SU-DHL-6 (cell line): ENCODE results near the gene MPO.

ENCODE experiments used
- H2AFZ ChIP-seq: fragments of 200-600 bp; sonication (generic); 2 replicates; pipeline ENCODE4 v1.6.1; 2014; ENCODE audit warnings: low read depth, mild to moderate bottlenecking, moderate library complexity, mixed read lengths, antibody characterized with exemption, low read length; ENCODE audit not compliant: severe bottlenecking
- H3F3A ChIP-seq: fragments of 200-600 bp; shearing (Covaris generic); 2 replicates; pipeline ENCODE4 v1.6.0; 2016; ENCODE audit warnings: antibody characterized with exemption, mild to moderate bottlenecking; ENCODE audit not compliant: insufficient read depth
- H3K27ac ChIP-seq: fragments of 200-600 bp; sonication (generic); 2 replicates; pipeline ENCODE4 v1.5.1; 2016; ENCODE audit warnings: low read depth, mild to moderate bottlenecking, low read length, moderate library complexity, mixed read lengths
- H3K27me3 ChIP-seq: fragments of 200-600 bp; sonication (generic), shearing (Covaris generic); 2 replicates; pipeline ENCODE4 v1.6.0; 2014; ENCODE audit warnings: mild to moderate bottlenecking, low read length
- H3K36me3 ChIP-seq: fragments of 200-600 bp; sonication (generic); 2 replicates; pipeline ENCODE4 v1.6.1; 2014; ENCODE audit warnings: mild to moderate bottlenecking, low read length, mixed read lengths
- H3K4me2 ChIP-seq: fragments of 300-600, 200-600 bp; shearing (Covaris generic), sonication (generic); 2 replicates; pipeline ENCODE4 v1.6.0; 2014; ENCODE audit warnings: low read length, low read depth, mild to moderate bottlenecking; ENCODE audit not compliant: poor library complexity, severe bottlenecking
- H3K4me3 ChIP-seq: fragments of 200-600 bp; sonication (generic); 2 replicates; pipeline ENCODE4 v1.5.1; 2014; ENCODE audit warnings: antibody characterized with exemption, low read length, mild to moderate bottlenecking, mixed read lengths; ENCODE audit not compliant: insufficient read depth, poor library complexity, severe bottlenecking
- H3K79me2 ChIP-seq: fragments of 200-600 bp; sonication (generic); 2 replicates; pipeline ENCODE4 v1.6.1; 2014; ENCODE audit warnings: mild to moderate bottlenecking, low read length, moderate library complexity; ENCODE audit not compliant: insufficient read depth
- H3K9ac ChIP-seq: fragments of 200-600 bp; sonication (generic); 2 replicates; pipeline ENCODE4 v1.7.0; 2014; ENCODE audit warnings: mild to moderate bottlenecking, low read length
- H3K9me2 ChIP-seq: fragments of 200-600 bp; sonication (generic); replicated peaks from 2 replicates; pipeline ENCODE4 v1.6.1; 2014; ENCODE audit warnings: low read length; ENCODE audit not compliant: insufficient read depth
- H3K9me3 ChIP-seq: fragments of 200-600 bp; sonication (generic); 2 replicates; pipeline ENCODE4 v1.6.1; 2014; ENCODE audit warnings: low read length, mixed read lengths; ENCODE audit not compliant: insufficient read depth
- H4K20me1 ChIP-seq: fragments of 200-600 bp; sonication (generic); 2 replicates; pipeline ENCODE4 v1.6.1; 2014; ENCODE audit warnings: low read depth, mild to moderate bottlenecking, antibody characterized with exemption, low read length, moderate library complexity, mixed read lengths
- CTCF ChIP-seq: fragments of 200-600 bp; sonication (generic); IDR thresholded peaks from one replicate; pipeline ENCODE4 v1.5.1; 2017; ENCODE audit warnings: antibody characterized with exemption, mild to moderate bottlenecking, low read length, moderate library complexity; ENCODE audit not compliant: insufficient read depth, poor library complexity, severe bottlenecking
- EZH2phosphoT487 ChIP-seq: fragments of 200-600 bp; sonication (generic), shearing (Covaris generic); conservative IDR thresholded peaks from 2 replicates; pipeline ENCODE4 v1.6.1; 2018; ENCODE audit warnings: mild to moderate bottlenecking, antibody characterized with exemption, low read length, moderate library complexity, mixed read lengths

MPO gene

GRCh38 chr17:58319173-58320162, 38.7 kb upstream of the MPO start:
- no peaks in the 10 kb centered on the region for H3K9me3 ChIP-seq
- H3F3A ChIP-seq, result no peaks in the 10 kb centered on the region
- no peaks in the 10 kb centered on the region for H3K27me3 ChIP-seq
- no peak overlapping the region for H3K9ac ChIP-seq
- TF ChIP-seq CTCF, result no peak
- TF ChIP-seq EZH2phosphoT487, result no peak
- no peak overlapping the region for H3K4me2 ChIP-seq
- no peaks in the 10 kb centered on the region for H3K9me2 ChIP-seq
- no peak overlapping the region for H3K4me3 ChIP-seq
- H4K20me1 ChIP-seq, result no peaks in the 10 kb centered on the region
- H3K27ac ChIP-seq, result no peak overlapping the region
- no peaks in the 10 kb centered on the region for H3K79me2 ChIP-seq
- H3K36me3 ChIP-seq, result no peaks in the 10 kb centered on the region
- no peak overlapping the region for H2AFZ ChIP-seq

- Histone ChIP-seq H3K36me3 (no peaks in the 10 kb centered on the region), H3K79me2 (no peaks in the 10 kb centered on the region), H3K9me3 (no peaks in the 10 kb centered on the region), H3K27ac (no peak overlapping the region), H3K9ac (no peak overlapping the region), H3K4me2 (no peak overlapping the region), H3F3A (no peaks in the 10 kb centered on the region), H3K27me3 (no peaks in the 10 kb centered on the region), H3K4me3 (no peak overlapping the region), H2AFZ (no peak overlapping the region), H4K20me1 (no peaks in the 10 kb centered on the region), H3K9me2 (no peaks in the 10 kb centered on the region)
- no peak for TF ChIP-seq CTCF
- no peak for TF ChIP-seq EZH2phosphoT487
Observed at GRCh38 chr17:58318627-58319172, 38.0 kb upstream of the MPO start.

GRCh38 chr17:58318065-58318481, 37.3 kb upstream of the MPO start:
- Histone ChIP-seq H3K4me3 (no peak overlapping the region), H2AFZ (no peak overlapping the region), H3K79me2 (no peaks in the 10 kb centered on the region), H3K36me3 (no peaks in the 10 kb centered on the region), H4K20me1 (no peaks in the 10 kb centered on the region), H3F3A (no peaks in the 10 kb centered on the region), H3K9me2 (no peaks in the 10 kb centered on the region), H3K4me2 (no peak overlapping the region), H3K27ac (no peak overlapping the region), H3K9me3 (no peaks in the 10 kb centered on the region), H3K27me3 (no peaks in the 10 kb centered on the region), H3K9ac (no peak overlapping the region; the same call in 1 of the 2 replicates)
- no peak for TF ChIP-seq EZH2phosphoT487
- TF ChIP-seq CTCF, result no peak
